K562 (cell line): ENCODE measurements around the gene SERPINA12.

Experiments
- MEF2A ChIP-seq: IDR thresholded peaks from 2 replicates; pipeline ENCODE4 v1.6.1; 2011; ENCODE audit warnings: low read depth, mild to moderate bottlenecking, low read length, moderate library complexity; ENCODE audit not compliant: control insufficient read depth
- NCOA1 ChIP-seq: fragments of 450-650 bp; IDR thresholded peaks from 2 replicates; pipeline ENCODE4 v1.6.1; 2016; ENCODE audit warnings: low read depth
- POLR2AphosphoS5 ChIP-seq: IDR thresholded peaks from 2 replicates; pipeline ENCODE4 v1.6.1; 2011; ENCODE audit warnings: mild to moderate bottlenecking, low read depth, low read length, moderate library complexity; ENCODE audit not compliant: control insufficient read depth, insufficient read depth
- PPARD ChIP-seq: fragments of 250-450 bp; sonication (Bioruptor Pico); IDR thresholded peaks from 2 replicates; pipeline ENCODE4 v1.8.0; 2022; ENCODE audit warnings: inconsistent platforms, mild to moderate bottlenecking, moderate library complexity
- RCOR1 ChIP-seq, 2 experiments: IDR thresholded peaks; 2 replicates each; pipeline ENCODE4 v1.6.1; 2012; ENCODE audit warnings: low read depth in 2 of 2, low read length in 2 of 2, borderline replicate concordance in 1 of 2, improper control_type of control experiment in 1 of 2
- RNF2 ChIP-seq: sonication (generic); IDR thresholded peaks from 2 replicates; pipeline ENCODE4 v1.6.1; 2016
- TF ChIP-seq, protein P1 (sequence below), 3 experiments: IDR thresholded peaks in 2 of 3; conservative IDR thresholded peaks in 1 of 3; 2 replicates each; pipeline ENCODE4 v1.5.1; 2011 to 2012; ENCODE audit warnings: low read length in 3 of 3, mild to moderate bottlenecking in 3 of 3, control low read depth in 2 of 3, improper control_type of control experiment in 1 of 3, inconsistent platforms in 1 of 3, low read depth in 1 of 3, mixed read lengths in 1 of 3, moderate library complexity in 1 of 3; ENCODE audit not compliant: insufficient read depth in 2 of 3
- TF ChIP-seq, protein P2 (sequence below), 2 experiments: IDR thresholded peaks; 2 replicates each; pipeline ENCODE4 v1.6.1; 2012; ENCODE audit warnings: improper control_type of control experiment in 2 of 2, low read depth in 2 of 2, low read length in 2 of 2, borderline replicate concordance in 1 of 2

- TF ChIP-seq PPARD (CRISPR knock-in tag) = no peak
- TF ChIP-seq MEF2A = no peak
- TF ChIP-seq RCOR1 (IDR thresholded peaks at IDR 0.05; ENCODE audit: borderline replicate concordance in 1 of 2, low read depth in 2 of 2, low read length in 2 of 2) = no peak
- TF ChIP-seq, protein P1, sequence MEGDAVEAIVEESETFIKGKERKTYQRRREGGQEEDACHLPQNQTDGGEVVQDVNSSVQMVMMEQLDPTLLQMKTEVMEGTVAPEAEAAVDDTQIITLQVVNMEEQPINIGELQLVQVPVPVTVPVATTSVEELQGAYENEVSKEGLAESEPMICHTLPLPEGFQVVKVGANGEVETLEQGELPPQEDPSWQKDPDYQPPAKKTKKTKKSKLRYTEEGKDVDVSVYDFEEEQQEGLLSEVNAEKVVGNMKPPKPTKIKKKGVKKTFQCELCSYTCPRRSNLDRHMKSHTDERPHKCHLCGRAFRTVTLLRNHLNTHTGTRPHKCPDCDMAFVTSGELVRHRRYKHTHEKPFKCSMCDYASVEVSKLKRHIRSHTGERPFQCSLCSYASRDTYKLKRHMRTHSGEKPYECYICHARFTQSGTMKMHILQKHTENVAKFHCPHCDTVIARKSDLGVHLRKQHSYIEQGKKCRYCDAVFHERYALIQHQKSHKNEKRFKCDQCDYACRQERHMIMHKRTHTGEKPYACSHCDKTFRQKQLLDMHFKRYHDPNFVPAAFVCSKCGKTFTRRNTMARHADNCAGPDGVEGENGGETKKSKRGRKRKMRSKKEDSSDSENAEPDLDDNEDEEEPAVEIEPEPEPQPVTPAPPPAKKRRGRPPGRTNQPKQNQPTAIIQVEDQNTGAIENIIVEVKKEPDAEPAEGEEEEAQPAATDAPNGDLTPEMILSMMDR (IDR thresholded peaks at IDR 0.05 in 2 of 3, conservative IDR thresholded peaks at IDR 0.05 in 1 of 3; ENCODE audit: insufficient read depth in 2 of 3, low read depth in 1 of 3, low read length in 3 of 3) = no peak
- no peak for TF ChIP-seq NCOA1
- TF ChIP-seq POLR2AphosphoS5 = no peak
- TF ChIP-seq, protein P2, sequence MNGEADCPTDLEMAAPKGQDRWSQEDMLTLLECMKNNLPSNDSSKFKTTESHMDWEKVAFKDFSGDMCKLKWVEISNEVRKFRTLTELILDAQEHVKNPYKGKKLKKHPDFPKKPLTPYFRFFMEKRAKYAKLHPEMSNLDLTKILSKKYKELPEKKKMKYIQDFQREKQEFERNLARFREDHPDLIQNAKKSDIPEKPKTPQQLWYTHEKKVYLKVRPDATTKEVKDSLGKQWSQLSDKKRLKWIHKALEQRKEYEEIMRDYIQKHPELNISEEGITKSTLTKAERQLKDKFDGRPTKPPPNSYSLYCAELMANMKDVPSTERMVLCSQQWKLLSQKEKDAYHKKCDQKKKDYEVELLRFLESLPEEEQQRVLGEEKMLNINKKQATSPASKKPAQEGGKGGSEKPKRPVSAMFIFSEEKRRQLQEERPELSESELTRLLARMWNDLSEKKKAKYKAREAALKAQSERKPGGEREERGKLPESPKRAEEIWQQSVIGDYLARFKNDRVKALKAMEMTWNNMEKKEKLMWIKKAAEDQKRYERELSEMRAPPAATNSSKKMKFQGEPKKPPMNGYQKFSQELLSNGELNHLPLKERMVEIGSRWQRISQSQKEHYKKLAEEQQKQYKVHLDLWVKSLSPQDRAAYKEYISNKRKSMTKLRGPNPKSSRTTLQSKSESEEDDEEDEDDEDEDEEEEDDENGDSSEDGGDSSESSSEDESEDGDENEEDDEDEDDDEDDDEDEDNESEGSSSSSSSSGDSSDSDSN (IDR thresholded peaks at IDR 0.05; ENCODE audit: borderline replicate concordance in 1 of 2, low read depth in 2 of 2, low read length in 2 of 2) = no peak
- TF ChIP-seq RNF2 = no peak
These were observed 45.0 kb downstream of the SERPINA12 start for GRCh38 chr14:94464290-94464689.
